Heart left ventricle (tissue), 13 donors: ENCODE data around the gene TMEM91.

Experiments
- CTCF ChIP-seq, 12 donors: fragments of 200-600 bp; sonication (generic) in 4 of 12; IDR thresholded peaks; one replicate each; pipeline versions ENCODE4 v1.5.0 to v1.8.0; 2018 to 2022; ENCODE audit warnings: antibody characterized with exemption in 12 of 12, mild to moderate bottlenecking in 5 of 12
- POLR2A ChIP-seq, 2 donors: fragments of 450-650 bp; IDR thresholded peaks; one replicate each; pipeline ENCODE4 v1.6.1; 2017; ENCODE audit warnings: antibody characterized with exemption in 2 of 2, mild to moderate bottlenecking in 2 of 2, moderate library complexity in 2 of 2
- donor health status: ischemic (EF 13 %, LVEDD 7.1; RV severe dilation, severe dysfunction).
- donor health status: DM: no; HTN: yes; CAD: no.
- donor health status: DM: no; HTN: no; CAD: no.
- donor health status: ischemic (EF 25% LVEDD 6.9; RV normal size, moderate dysfunction).
- donor health status: ischemic (EF 25% LVEDD 5.7; RV mildly dilated, moderate dysfunction).
- donor health status: ischemic (EF 35%, LVEDD 5.7; RV mildly dilated, moderate dysfunction).
- donor health status: nonischemic (EF 11% LVEDD 7.7; RV severe dilation, severe dysfunction).
- donor health status: DM: yes; HTN: yes; CAD: no.
- donor health status: PGD.
- donor health status: ischemic (EF 29% LVEDD 5.4; RV normal size, mild dysfunction).
- donor health status: nonischemic (EF 23%, LVEDD 6.1; RV moderate dilation, normal function).

- TF ChIP-seq CTCF (IDR thresholded peaks at IDR 0.05) (no peak), POLR2A (IDR thresholded peaks at IDR 0.05) (no peak)
Observed at GRCh38 chr19:41341669-41342490, 34.5 kb upstream of the TMEM91 start.
